ENCODE measurements around the gene TTYH1.
"Not testable (repeated sequence)": the region's sequence is repeated elsewhere in the genome, so short reads cannot be mapped to it uniquely, and the experiment has no call there.

Gene TTYH1

GRCh38 chr19:54461613-54462012 lies 46.3 kb downstream of the TTYH1 start:
- no peak for DNase-seq

GRCh38 chr19:54462047-54462654 lies 46.9 kb downstream of the TTYH1 start:
- no peak for DNase-seq

GRCh38 chr19:54462655-54463530 lies 47.6 kb downstream of the TTYH1 start:
- no peak for DNase-seq

- peak; percentile 96 for DNase-seq
These were observed 48.3 kb downstream of the TTYH1 start, which contains the start of gene LENG9 for GRCh38 chr19:54463531-54464043. Gene LENG9 (minus strand): TSS chr19:54463778. CDS start chr19:54463526, 252 bp downstream.

GRCh38 chr19:54464044-54464629 lies 48.9 kb downstream of the TTYH1 start:
- peak; percentile 96 for DNase-seq

- no peak for DNase-seq
These were observed 49.6 kb downstream of the TTYH1 start for GRCh38 chr19:54464630-54465425.

- DNase-seq, result no peak
These were observed 50.3 kb downstream of the TTYH1 start for GRCh38 chr19:54465426-54466109.

- DNase-seq, result not testable (repeated sequence)
These were observed 50.8 kb downstream of the TTYH1 start for GRCh38 chr19:54466110-54466480.

- no peak for DNase-seq
These were observed 54.3 kb downstream of the TTYH1 start for GRCh38 chr19:54469496-54469934.

- no peak for DNase-seq
These were observed 55.1 kb downstream of the TTYH1 start for GRCh38 chr19:54470276-54470887.

GRCh38 chr19:54470991-54471782 lies 55.9 kb downstream of the TTYH1 start:
- DNase-seq, result no peak

- DNase-seq, result no peak
These were observed 58.0 kb downstream of the TTYH1 start, which contains the start of gene CDC42EP5 for GRCh38 chr19:54473071-54473891. Gene CDC42EP5 (minus strand): TSS chr19:54473296. CDS start chr19:54465547, 7,749 bp downstream.

- no peak for DNase-seq
These were observed 58.7 kb downstream of the TTYH1 start for GRCh38 chr19:54473892-54474372.

GRCh38 chr19:54475706-54476105 lies 60.4 kb downstream of the TTYH1 start:
- no peak for DNase-seq

- DNase-seq, result no peak
These were observed 62.4 kb downstream of the TTYH1 start for GRCh38 chr19:54477650-54478049.

GRCh38 chr19:54478677-54479266 lies 63.5 kb downstream of the TTYH1 start:
- DNase-seq, result no peak

- no peak for DNase-seq
These were observed 64.8 kb downstream of the TTYH1 start for GRCh38 chr19:54480051-54480450.

- DNase-seq, result no peak
These were observed 66.2 kb downstream of the TTYH1 start for GRCh38 chr19:54481326-54481930.

- no peak for DNase-seq
These were observed 67.6 kb downstream of the TTYH1 start for GRCh38 chr19:54482889-54483288.

Data from SIG-M5 (cell line).